VCaP (cell line): ENCODE results near the gene NDUFS7.

Source experiments
- H3K27ac ChIP-seq: fragments of 450-650 bp; 2 replicates; pipeline ENCODE4 v1.5.1; 2017
- CTCF ChIP-seq: fragments of 450-650 bp; conservative IDR thresholded peaks from 2 replicates; pipeline ENCODE4 v1.5.1; 2017; ENCODE audit warnings: mild to moderate bottlenecking, moderate library complexity

NDUFS7 gene

DNA sequence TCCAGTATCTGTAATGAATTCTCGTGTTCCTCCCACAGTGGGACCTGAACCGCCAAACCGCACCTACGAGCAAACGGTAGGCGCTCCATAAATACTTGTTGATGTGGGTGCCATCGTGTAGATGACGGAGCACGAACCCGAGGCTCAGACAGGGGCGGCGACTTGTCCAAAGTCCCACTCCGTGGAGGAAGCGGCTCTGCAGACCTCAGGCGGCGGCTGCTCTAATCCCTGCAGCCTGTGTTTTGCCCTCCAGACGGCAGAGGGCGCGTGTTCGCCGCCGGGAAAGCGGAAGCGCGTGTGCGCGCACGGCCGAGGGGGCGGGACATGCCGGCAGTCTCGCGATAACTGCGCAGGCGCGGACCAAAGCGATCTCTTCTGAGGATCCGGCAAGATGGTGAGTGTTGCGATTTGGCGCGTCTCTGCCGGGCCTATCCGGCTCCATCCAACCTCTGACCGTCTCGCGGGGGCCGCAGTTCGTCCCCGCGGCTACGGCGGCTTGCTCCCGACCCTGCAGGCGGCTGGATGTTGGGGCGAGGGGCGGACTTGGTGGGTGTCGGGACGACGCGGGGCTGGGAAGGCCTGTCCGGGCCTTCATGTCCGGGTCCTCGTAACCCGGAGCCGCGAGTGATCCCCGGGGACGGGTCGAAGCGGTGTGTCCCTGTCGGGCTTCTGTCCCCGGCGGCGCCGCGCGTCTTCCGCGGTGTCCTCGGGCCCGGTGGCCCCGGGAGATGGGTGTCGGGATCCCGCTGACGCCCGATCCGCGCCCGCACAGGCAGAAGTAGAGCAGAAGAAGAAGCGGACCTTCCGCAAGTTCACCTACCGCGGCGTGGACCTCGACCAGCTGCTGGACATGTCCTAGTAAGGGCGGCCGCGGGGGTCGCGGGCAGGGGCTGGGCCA, 54.6 kb downstream of the NDUFS7 start, which contains the start of gene RPS15:
Gene RPS15 (plus strand): TSS at position 362 of the 898 bp plus-strand sequence. CDS start 30 bp downstream, at position 392.
- peak; percentile 97 for TF ChIP-seq CTCF
- H3K27ac ChIP-seq, result peak within 1 kb of the TSS; percentile 89

DNA sequence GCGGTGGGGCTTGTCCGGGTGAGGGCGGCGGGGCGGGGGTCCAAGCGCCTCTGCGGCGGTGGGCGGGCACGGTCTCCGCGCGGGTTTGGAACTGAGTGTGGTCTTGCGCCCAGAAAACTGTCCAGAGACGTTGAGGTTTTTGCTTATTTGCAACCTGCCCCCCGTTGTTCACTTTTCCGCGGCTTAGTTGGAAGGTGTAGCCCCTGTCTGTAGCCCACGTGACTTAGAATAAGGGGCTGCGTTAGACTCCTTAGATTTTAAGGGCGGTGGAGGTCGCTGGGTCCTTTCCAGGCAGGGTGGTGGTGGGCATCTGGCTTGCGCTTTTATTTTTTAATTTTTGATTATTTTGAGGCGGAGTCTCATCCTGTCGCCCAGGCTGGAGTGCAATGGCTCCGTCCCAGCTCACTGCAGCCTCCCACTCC, 55.2 kb downstream of the NDUFS7 start:
- H3K27ac ChIP-seq, result peak overlapping the region; percentile 89
- TF ChIP-seq CTCF, result no peak

DNA sequence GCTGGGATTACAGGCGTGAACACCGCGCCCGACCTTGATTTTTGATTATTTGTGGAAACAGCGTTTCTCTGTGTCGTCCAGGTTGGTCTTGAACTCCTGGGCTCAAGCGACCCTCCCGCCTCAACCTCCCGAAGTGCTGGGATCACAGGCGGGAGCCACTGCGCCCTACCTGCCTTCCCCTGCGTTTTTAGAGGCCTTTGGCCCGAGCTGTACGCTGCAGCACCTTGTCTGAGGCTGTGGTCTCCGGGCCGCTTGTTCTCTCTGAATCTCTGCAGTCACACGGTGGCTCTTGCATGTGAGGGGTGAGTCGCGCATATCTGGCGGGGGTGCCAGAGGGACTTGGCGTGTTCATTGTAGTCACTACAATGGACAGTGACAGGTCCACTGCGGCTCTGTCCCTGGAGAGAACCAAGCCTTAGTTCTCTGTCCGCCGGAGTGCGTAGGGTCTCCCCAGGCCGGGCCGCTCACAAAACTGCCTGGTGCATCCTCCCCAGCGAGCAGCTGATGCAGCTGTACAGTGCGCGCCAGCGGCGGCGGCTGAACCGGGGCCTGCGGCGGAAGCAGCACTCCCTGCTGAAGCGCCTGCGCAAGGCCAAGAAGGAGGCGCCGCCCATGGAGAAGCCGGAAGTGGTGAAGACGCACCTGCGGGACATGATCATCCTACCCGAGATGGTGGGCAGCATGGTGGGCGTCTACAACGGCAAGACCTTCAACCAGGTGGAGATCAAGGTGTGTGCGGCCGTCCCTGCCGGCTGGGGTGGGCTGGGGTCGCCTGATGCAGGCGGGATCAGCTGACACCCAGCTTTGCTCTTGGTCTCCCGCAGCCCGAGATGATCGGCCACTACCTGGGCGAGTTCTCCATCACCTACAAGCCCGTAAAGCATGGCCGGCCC, 56.1 kb downstream of the NDUFS7 start:
- peak overlapping the region; percentile 89 for H3K27ac ChIP-seq

DNA sequence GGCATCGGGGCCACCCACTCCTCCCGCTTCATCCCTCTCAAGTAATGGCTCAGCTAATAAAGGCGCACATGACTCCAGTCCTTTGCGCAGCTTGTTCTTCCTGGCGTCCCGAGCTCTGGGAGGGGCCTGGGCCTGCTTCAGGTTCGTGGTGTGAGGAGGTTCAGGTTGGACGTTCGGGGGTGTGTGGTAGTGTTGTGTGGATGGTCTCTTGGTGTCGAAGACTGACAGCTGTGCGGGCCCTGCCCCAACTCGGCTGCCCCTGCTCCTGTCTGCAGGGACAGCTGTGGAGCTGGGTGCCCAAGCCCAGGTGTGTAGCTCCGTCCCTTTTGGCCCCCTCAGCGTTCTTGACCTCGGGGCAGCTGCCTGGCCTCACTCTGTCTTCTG, 56.7 kb downstream of the NDUFS7 start:
- H3K27ac ChIP-seq, result peak overlapping the region; percentile 89
- no peak for TF ChIP-seq CTCF

GRCh38 chr19:1441022-1441426, 57.3 kb downstream of the NDUFS7 start:
- no peak for TF ChIP-seq CTCF
- H3K27ac ChIP-seq, result peak overlapping the region; percentile 89

GRCh38 chr19:1441677-1442438, 58.2 kb downstream of the NDUFS7 start:
- peak overlapping the region; percentile 89 for H3K27ac ChIP-seq
- TF ChIP-seq CTCF, result no peak
